A204.1 (cell line): ENCODE measurements around the gene PAPLN.
"Not testable (repeated sequence)": the region's sequence is repeated elsewhere in the genome, so short reads cannot be mapped to it uniquely, and the experiment has no call there.

Experiments used
- FAIRE-seq: peaks from 2 replicates; lab custom pipeline; 2012; peaks lifted over from hg19 to GRCh38; lab: Jason Lieb, UNC

Gene PAPLN

DNA sequence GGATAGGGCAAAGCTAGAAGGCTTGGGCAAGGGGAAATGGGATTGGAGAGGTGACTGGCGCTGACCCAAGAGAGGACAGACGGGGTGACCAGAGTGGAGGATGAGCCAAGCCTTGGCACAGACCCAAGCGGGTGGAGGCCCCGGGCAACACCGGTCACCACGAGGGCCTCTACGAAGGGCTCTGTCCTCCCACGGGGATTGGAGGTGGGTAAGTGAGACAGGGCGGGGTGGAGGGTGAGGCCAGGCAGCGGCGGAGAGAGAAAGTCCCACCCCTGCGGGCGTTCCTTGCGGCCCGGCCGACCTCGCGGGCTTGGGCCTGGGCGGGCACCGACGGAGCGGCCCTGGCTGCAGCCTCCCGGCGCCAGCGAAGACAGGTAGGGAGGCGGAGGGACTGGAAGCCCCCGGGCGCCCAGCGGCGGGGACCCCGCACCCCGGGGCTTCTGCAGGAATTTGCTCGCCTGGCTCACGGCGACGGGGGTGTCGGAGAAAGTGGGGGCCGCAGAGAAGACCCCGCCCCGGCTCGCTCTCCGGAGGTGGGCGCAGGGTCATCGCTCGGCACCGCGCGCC is at the start of gene PAPLN:
Gene PAPLN, plus strand, starts transcription at position 288 of the 567 bp plus-strand sequence. CDS start 2,273 bp downstream, outside the sequence.
- no peak for FAIRE-seq

GRCh38 chr14:73188501-73188911 is 48.8 kb upstream of the PAPLN start:
- no peak for FAIRE-seq

DNA sequence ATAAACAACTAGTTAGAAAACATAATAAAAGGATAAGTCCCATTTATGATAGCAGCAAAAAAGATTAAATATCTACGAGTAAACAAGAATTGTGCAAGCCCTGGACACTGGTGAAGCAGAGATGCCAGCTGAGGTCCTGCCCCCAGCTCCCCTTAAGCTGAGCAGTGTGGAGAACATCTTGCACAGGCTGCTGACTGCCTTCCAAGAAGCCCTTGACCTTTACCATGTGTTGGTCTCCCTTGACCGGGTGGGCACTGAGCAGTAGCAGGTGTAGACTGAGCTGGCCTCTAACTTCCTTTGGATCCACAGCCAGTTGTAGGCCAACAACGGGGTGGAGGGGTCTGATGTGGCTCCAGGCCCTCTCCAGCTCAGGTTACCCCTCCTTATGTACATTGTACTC is 47.7 kb upstream of the PAPLN start:
- no peak for FAIRE-seq

DNA sequence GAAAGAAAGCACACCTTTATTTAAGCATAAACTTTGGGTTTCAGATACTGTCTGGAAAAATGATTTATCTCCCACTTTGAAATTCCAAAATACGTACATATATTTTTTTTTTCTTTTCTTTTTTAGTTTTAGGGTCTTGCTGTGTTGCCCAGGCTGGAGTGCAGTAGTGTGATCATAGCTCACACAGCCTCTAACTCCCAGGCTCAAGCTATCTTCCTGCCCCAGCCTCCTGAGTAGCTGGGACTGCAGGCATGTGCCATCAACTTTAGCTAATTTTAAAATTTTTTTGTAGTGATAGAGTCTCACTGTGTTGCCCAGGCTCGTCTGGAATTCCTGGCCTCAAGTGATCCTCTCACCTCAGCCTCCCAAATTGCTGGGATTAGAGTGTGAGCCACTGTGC is 45.9 kb upstream of the PAPLN start:
- no peak for FAIRE-seq

DNA sequence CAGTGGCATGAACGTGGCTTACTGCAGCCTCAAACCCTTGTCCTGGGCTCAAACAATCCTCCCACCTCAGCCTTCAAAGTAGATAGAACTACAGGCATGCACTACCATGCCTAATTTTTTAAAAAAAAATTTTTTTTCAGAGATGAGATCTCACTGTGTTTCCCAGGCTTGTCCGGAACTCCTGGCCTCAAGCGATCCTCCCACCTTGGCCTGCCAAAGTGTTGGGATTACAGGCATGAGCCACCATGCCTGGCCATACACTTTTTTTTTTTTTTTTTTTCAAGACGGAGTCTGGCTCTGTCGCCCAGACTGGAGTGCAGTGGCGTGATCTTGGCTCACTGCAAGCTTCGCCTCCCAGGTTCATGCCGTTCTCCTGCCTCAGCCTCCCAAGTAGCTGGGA is 43.0 kb upstream of the PAPLN start:
- not testable (repeated sequence) for FAIRE-seq

GRCh38 chr14:73198253-73198652 is 39.1 kb upstream of the PAPLN start:
- no peak for FAIRE-seq

GRCh38 chr14:73203527-73203926 is 33.8 kb upstream of the PAPLN start:
- FAIRE-seq = no peak

DNA sequence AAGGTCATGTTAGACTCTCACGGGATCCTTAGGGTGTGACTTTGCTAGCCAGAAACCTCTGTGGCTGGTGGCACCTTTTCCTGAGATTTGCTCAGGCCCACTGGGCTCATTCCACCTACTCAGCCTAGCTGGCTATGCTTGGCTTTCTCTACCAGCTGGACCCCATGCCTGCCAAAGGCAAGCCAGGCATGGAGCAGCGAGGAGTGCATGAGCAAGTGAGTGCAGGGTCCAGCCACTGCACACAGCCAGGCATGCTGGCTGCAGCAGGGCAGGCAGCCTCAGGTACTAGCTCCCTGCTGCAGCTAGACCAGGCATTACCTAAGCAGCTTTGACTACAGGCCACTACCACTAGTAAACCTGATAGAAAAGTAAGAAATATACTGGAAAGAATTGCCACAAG is 29.7 kb upstream of the PAPLN start:
- no peak for FAIRE-seq

DNA sequence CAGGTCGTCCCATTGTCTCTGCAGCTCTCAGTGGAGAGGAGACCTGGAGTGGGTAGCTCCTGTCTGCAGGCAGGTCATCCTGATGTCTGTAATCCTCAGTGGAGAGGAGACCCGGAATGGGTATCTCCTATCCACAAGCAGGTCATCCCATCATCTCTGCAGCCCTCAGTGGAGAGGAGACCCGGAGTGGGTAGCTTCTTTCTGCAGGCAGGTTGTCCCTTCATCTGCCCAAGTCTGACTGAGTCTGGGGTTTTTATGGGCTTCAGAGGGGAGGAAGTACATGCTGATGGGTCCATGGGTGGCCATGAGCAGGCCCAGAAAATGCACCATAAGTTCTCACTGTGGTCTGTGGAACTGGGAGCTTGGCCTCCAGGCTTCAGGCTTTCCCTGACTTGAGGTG is 28.9 kb upstream of the PAPLN start:
- no peak for FAIRE-seq

DNA sequence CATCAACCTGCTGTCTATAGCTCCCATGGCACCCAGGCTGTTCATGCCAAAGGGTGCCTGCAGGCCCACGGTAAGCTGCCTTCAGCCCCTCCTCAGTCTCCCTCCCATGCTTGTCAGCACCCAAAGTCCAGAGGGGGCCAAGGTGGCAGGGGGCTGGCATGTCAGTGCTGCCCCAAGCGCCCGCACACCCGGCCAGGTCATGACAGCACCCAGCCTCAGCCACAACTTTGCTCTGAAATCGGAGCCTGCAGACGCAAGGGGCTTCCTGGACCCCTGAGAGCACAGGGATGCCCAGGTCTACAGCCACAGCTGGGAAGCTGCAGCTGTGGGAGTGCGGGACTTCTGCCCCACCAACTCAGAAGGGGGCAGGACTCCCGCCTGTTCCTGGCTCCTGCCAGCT is 28.5 kb upstream of the PAPLN start:
- FAIRE-seq = no peak

DNA sequence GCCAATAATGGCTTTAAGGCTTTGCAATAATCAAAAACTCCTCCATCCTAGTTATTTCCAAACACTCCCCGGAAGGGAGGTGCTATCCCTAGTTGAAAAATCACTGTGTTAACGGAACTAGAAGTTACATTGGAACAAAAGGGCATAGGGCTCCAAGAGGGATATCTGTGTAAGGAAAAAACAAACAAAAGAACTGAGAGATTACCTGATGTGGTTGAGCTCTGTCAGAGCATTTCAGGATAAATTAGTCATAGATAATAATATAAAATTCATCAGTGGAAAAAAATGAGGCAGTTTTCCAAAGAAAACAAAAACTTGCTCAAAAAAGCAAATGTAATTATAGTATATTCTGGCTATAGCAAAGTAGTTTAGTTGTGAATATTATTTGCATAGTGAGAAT is 27.4 kb upstream of the PAPLN start:
- no peak for FAIRE-seq

- FAIRE-seq = no peak
Observed at GRCh38 chr14:73211251-73212040, 25.9 kb upstream of the PAPLN start.

GRCh38 chr14:73216030-73216429 is 21.3 kb upstream of the PAPLN start:
- no peak for FAIRE-seq

GRCh38 chr14:73217411-73217810 is 19.9 kb upstream of the PAPLN start:
- FAIRE-seq = no peak

- FAIRE-seq = no peak
Observed at GRCh38 chr14:73220061-73220460, 17.2 kb upstream of the PAPLN start.

GRCh38 chr14:73220634-73221033 is 16.7 kb upstream of the PAPLN start:
- no peak for FAIRE-seq

- FAIRE-seq = no peak
Observed at GRCh38 chr14:73221945-73222344, 15.4 kb upstream of the PAPLN start.

- no peak for FAIRE-seq
Observed at GRCh38 chr14:73223049-73223448, 14.3 kb upstream of the PAPLN start.

- no peak for FAIRE-seq
Observed at GRCh38 chr14:73225496-73225895, 11.8 kb upstream of the PAPLN start.

DNA sequence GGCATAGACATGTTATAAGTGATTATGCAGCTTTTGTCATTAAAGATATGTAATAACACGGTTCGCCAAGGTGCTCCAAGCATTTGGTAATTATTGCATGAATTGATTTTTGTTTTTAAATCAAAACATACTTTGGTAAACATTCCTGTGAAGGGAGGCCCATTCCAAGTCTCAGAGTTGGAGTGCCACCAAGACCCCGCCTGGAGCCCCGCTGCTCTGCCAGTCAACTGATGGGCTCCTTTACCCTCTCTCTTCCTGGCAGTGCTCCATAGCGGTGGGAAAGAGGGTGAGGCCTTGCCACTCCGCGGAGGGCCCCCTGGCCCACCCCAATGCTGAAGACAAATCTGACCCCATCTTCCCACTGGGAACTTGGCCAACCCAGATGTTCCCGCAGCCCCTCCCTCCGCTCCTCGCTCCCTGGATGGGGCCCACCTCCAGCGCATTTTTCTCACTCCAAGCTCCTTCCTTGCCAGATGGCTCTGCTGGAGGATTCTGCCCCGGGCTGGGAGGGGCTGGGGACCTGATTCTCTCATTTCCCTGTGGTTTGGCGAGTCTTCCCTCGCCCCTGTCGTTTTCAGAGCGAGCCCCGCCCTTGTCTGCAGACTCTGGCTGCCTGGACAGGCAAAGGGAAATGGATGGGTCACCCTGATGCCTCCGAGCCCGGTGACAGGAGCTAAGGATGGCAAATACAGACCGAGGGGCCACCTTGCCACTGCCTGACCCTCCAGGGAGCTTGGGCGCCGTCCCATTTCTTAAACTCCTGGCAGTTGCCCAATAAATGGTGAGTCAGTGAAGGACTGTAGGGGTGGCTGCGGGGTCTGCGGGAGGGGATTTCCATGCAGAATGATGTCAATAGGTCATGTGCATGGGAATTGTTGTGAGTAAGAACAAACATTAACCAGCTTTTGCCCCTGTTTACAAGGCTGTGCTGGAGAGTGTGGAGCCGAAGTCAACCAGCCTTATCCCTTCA is 9.2 kb upstream of the PAPLN start:
- no peak for FAIRE-seq

DNA sequence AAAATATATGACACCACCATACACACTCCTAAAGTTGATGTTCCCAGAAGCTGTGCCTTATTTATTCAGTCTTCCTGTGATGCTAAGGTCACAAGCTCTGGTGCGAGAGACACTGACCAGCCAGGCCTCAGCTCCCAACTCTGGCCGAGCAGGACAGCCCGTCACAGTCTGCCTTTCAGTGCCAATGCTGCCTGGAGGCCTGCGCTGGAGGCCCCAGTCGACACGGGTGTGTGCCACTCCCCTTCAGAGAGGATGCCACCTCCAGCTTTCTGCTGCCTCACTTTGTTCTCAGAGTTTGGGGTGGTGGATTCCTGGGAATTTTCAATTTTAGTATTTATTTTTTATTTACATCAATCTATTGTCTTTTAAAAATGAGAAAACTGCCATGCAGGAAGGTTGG is 7.3 kb upstream of the PAPLN start:
- no peak for FAIRE-seq

DNA sequence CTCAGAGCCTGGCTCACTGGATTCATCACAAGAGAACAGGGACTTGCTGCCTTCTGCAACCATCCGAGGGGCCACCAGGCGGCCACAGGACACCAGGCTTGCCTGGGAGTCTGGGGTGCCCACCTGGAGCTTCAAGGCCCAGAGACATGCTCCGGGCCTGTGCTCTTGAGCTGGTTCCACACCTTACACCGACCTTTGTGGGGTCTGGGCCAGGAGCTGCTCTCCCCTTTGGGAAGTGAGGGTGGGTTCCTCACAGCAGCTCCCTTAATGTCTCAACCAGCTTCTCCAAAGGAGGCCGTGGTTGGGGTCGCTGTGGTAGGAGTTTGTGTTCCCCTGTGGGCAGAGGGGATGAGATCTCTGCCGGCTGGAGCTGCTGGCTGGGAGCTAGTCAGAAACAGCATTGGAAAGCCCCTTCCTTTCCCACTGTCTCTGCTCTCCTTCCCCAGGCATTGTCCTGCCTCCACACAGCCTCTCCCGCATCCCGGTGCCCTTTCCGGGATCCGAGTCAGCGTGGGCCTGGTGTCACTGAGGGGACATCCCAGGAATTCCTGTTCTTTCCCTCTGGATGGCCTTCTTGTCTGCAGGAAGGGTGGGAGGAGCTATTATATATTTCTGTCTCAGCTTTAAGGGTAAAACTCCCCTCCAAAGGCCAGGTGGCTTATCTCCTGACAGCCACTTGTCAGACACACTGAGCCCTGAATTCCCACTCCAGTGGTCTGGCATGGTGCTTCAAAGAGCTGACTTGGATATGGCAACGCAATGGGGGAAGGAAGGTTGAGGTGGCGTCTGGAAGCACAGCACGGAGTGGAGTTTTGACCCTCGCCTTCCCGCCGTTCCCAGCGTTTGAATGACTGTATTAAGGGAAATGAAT is 5.1 kb upstream of the PAPLN start:
- no peak for FAIRE-seq
